ENCODE results near the gene TLE7.

- TF ChIP-seq EP300 (IDR thresholded peaks at IDR 0.05) (no peak), HOXA7 (CRISPR knock-in tag; IDR thresholded peaks at IDR 0.05) (no peak), CTCF (IDR thresholded peaks at IDR 0.05) (no peak), CHD4 (IDR thresholded peaks at IDR 0.05; ENCODE audit: borderline replicate concordance) (no peak), KDM1A (IDR thresholded peaks at IDR 0.05; ENCODE audit: low read depth) (no peak), MAX (IDR thresholded peaks at IDR 0.05) (no peak), MAZ (IDR thresholded peaks at IDR 0.05; ENCODE audit: borderline replicate concordance, low read depth, low read length) (no peak), ESRRA (IDR thresholded peaks at IDR 0.05; ENCODE audit: borderline replicate concordance, low read length) (no peak), POLR2AphosphoS2 (conservative IDR thresholded peaks at IDR 0.05; ENCODE audit: low read length) (no peak), POLR2A (IDR thresholded peaks at IDR 0.05; ENCODE audit: low read length) (no peak), CEBPB (IDR thresholded peaks at IDR 0.05) (no peak), RFX5 (IDR thresholded peaks at IDR 0.05) (no peak), CBX2 (IDR thresholded peaks at IDR 0.05; ENCODE audit: borderline replicate concordance, low read depth) (no peak)
Measured at GRCh38 chr16:71428883-71429282, 13.0 kb downstream of the TLE7 start.

All from A549 (cell line).